ENCODE data around the gene ARFGAP1.

ARFGAP1 gene

GRCh38 chr20:63290677-63291472 is 18.3 kb downstream of the ARFGAP1 start:
- Histone ChIP-seq H3K4me1 (ENCODE audit: control insufficient read depth in 1 of 2, insufficient read depth in 2 of 2, low read length in 2 of 2) (peaks cover 0 to 6% of the 10 kb centered on the region in 2 donors), H3K27ac (ENCODE audit: low read depth, low read length) (no peak overlapping the region), H3K9ac (ENCODE audit: low read depth in 1 of 2, low read length in 2 of 2) (no peak overlapping the region), H3K27me3 (ENCODE audit: control insufficient read depth in 1 of 2, insufficient read depth in 2 of 2, low read length in 2 of 2) (peaks cover 6 to 26% of the 10 kb centered on the region in 2 donors), H3K4me3 (ENCODE audit: low read depth in 1 of 2, low read length in 2 of 2) (no peak overlapping the region), H3K9me3 (ENCODE audit: control insufficient read depth in 1 of 2, low read length in 2 of 2) (no peaks in the 10 kb centered on the region), H3K36me3 (ENCODE audit: control insufficient read depth in 1 of 2, insufficient read depth in 2 of 2, low read length in 2 of 2) (peaks cover 12 to 22% of the 10 kb centered on the region in 2 donors)

GRCh38 chr20:63291811-63292210 is 19.2 kb downstream of the ARFGAP1 start:
- H3K9me3 ChIP-seq (ENCODE audit: control insufficient read depth in 1 of 2, low read length in 2 of 2), result no peaks in the 10 kb centered on the region
- peaks cover 12 to 33% of the 10 kb centered on the region in 2 donors for H3K27me3 ChIP-seq (ENCODE audit: control insufficient read depth in 1 of 2, insufficient read depth in 2 of 2, low read length in 2 of 2)
- H3K36me3 ChIP-seq (ENCODE audit: control insufficient read depth in 1 of 2, insufficient read depth in 2 of 2, low read length in 2 of 2), result peaks cover 12 to 17% of the 10 kb centered on the region in 2 donors
- H3K27ac ChIP-seq (ENCODE audit: low read depth, low read length), result no peak overlapping the region
- H3K4me3 ChIP-seq (ENCODE audit: low read depth in 1 of 2, low read length in 2 of 2), result no peak overlapping the region
- H3K4me1 ChIP-seq (ENCODE audit: control insufficient read depth in 1 of 2, insufficient read depth in 2 of 2, low read length in 2 of 2), result peaks cover 0 to 6% of the 10 kb centered on the region in 2 donors
- H3K9ac ChIP-seq (ENCODE audit: low read depth in 1 of 2, low read length in 2 of 2), result no peak overlapping the region

- Histone ChIP-seq H3K4me1 (ENCODE audit: control insufficient read depth in 1 of 2, insufficient read depth in 2 of 2, low read length in 2 of 2) (peaks cover 0 to 6% of the 10 kb centered on the region in 2 donors), H3K27me3 (ENCODE audit: control insufficient read depth in 1 of 2, insufficient read depth in 2 of 2, low read length in 2 of 2) (peaks cover 12 to 33% of the 10 kb centered on the region in 2 donors), H3K9me3 (ENCODE audit: control insufficient read depth in 1 of 2, low read length in 2 of 2) (no peaks in the 10 kb centered on the region), H3K9ac (ENCODE audit: low read depth in 1 of 2, low read length in 2 of 2) (no peak overlapping the region), H3K36me3 (ENCODE audit: control insufficient read depth in 1 of 2, insufficient read depth in 2 of 2, low read length in 2 of 2) (peaks cover 9 to 16% of the 10 kb centered on the region in 2 donors), H3K27ac (ENCODE audit: low read depth, low read length) (no peak overlapping the region), H3K4me3 (ENCODE audit: low read depth in 1 of 2, low read length in 2 of 2) (no peak overlapping the region)
Measured at GRCh38 chr20:63292292-63292701, 19.7 kb downstream of the ARFGAP1 start.

GRCh38 chr20:63292904-63293303 is 20.3 kb downstream of the ARFGAP1 start, which contains the start of gene COL20A1:
Gene COL20A1 (plus strand): TSS chr20:63293186. CDS start chr20:63295108, 1,922 bp downstream.
- peaks cover 7 to 10% of the 10 kb centered on the region in 2 donors for H3K36me3 ChIP-seq (ENCODE audit: control insufficient read depth in 1 of 2, insufficient read depth in 2 of 2, low read length in 2 of 2)
- H3K27ac ChIP-seq (ENCODE audit: low read depth, low read length), result no peak within 1 kb of the TSS
- peaks cover 12 to 33% of the 10 kb centered on the region in 2 donors for H3K27me3 ChIP-seq (ENCODE audit: control insufficient read depth in 1 of 2, insufficient read depth in 2 of 2, low read length in 2 of 2)
- H3K9me3 ChIP-seq (ENCODE audit: control insufficient read depth in 1 of 2, low read length in 2 of 2), result no peaks in the 10 kb centered on the region
- no peak within 1 kb of the TSS for H3K9ac ChIP-seq (ENCODE audit: low read depth in 1 of 2, low read length in 2 of 2)
- H3K4me3 ChIP-seq (ENCODE audit: low read depth in 1 of 2, low read length in 2 of 2), result no peak within 1 kb of the TSS
- peaks cover 0 to 6% of the 10 kb centered on the region in 2 donors for H3K4me1 ChIP-seq (ENCODE audit: control insufficient read depth in 1 of 2, insufficient read depth in 2 of 2, low read length in 2 of 2)

- no peak overlapping the region for H3K9ac ChIP-seq (ENCODE audit: low read depth in 1 of 2, low read length in 2 of 2)
- no peak overlapping the region for H3K4me3 ChIP-seq (ENCODE audit: low read depth in 1 of 2, low read length in 2 of 2)
- H3K36me3 ChIP-seq (ENCODE audit: control insufficient read depth in 1 of 2, insufficient read depth in 2 of 2, low read length in 2 of 2), result peaks cover 5 to 6% of the 10 kb centered on the region in 2 donors
- H3K9me3 ChIP-seq (ENCODE audit: control insufficient read depth in 1 of 2, low read length in 2 of 2), result no peaks in the 10 kb centered on the region
- peaks cover 12 to 33% of the 10 kb centered on the region in 2 donors for H3K27me3 ChIP-seq (ENCODE audit: control insufficient read depth in 1 of 2, insufficient read depth in 2 of 2, low read length in 2 of 2)
- peaks cover 0 to 6% of the 10 kb centered on the region in 2 donors for H3K4me1 ChIP-seq (ENCODE audit: control insufficient read depth in 1 of 2, insufficient read depth in 2 of 2, low read length in 2 of 2)
- H3K27ac ChIP-seq (ENCODE audit: low read depth, low read length), result no peak overlapping the region
Measured at GRCh38 chr20:63293456-63293855, 20.8 kb downstream of the ARFGAP1 start.

GRCh38 chr20:63293871-63294535 is 21.4 kb downstream of the ARFGAP1 start:
- H3K27ac ChIP-seq (ENCODE audit: low read depth, low read length), result no peak overlapping the region
- peaks cover 0 to under 1% of the 10 kb centered on the region in 2 donors for H3K36me3 ChIP-seq (ENCODE audit: control insufficient read depth in 1 of 2, insufficient read depth in 2 of 2, low read length in 2 of 2)
- peaks cover 0 to 6% of the 10 kb centered on the region in 2 donors for H3K4me1 ChIP-seq (ENCODE audit: control insufficient read depth in 1 of 2, insufficient read depth in 2 of 2, low read length in 2 of 2)
- H3K9me3 ChIP-seq (ENCODE audit: control insufficient read depth in 1 of 2, low read length in 2 of 2), result no peaks in the 10 kb centered on the region
- no peak overlapping the region for H3K4me3 ChIP-seq (ENCODE audit: low read depth in 1 of 2, low read length in 2 of 2)
- H3K9ac ChIP-seq (ENCODE audit: low read depth in 1 of 2, low read length in 2 of 2), result no peak overlapping the region
- H3K27me3 ChIP-seq (ENCODE audit: control insufficient read depth in 1 of 2, insufficient read depth in 2 of 2, low read length in 2 of 2), result peaks cover 12 to 33% of the 10 kb centered on the region in 2 donors

- peaks cover 12 to 36% of the 10 kb centered on the region in 2 donors for H3K27me3 ChIP-seq (ENCODE audit: control insufficient read depth in 1 of 2, insufficient read depth in 2 of 2, low read length in 2 of 2)
- no peak overlapping the region for H3K4me3 ChIP-seq (ENCODE audit: low read depth in 1 of 2, low read length in 2 of 2)
- no peak overlapping the region for H3K9ac ChIP-seq (ENCODE audit: low read depth in 1 of 2, low read length in 2 of 2)
Measured at GRCh38 chr20:63294536-63294900, 21.9 kb downstream of the ARFGAP1 start.

GRCh38 chr20:63295018-63295417 is 22.4 kb downstream of the ARFGAP1 start:
- H3K4me1 ChIP-seq (ENCODE audit: control insufficient read depth in 1 of 2, insufficient read depth in 2 of 2, low read length in 2 of 2), result peaks cover 0 to 6% of the 10 kb centered on the region in 2 donors
- no peak overlapping the region for H3K27ac ChIP-seq (ENCODE audit: low read depth, low read length)
- no peak overlapping the region for H3K9ac ChIP-seq (ENCODE audit: low read depth in 1 of 2, low read length in 2 of 2)
- peaks cover 12 to 36% of the 10 kb centered on the region in 2 donors for H3K27me3 ChIP-seq (ENCODE audit: control insufficient read depth in 1 of 2, insufficient read depth in 2 of 2, low read length in 2 of 2)
- no peaks in the 10 kb centered on the region for H3K36me3 ChIP-seq (ENCODE audit: control insufficient read depth in 1 of 2, insufficient read depth in 2 of 2, low read length in 2 of 2)
- no peak overlapping the region for H3K4me3 ChIP-seq (ENCODE audit: low read depth in 1 of 2, low read length in 2 of 2)
- H3K9me3 ChIP-seq (ENCODE audit: control insufficient read depth in 1 of 2, low read length in 2 of 2), result no peaks in the 10 kb centered on the region

More at GRCh38 chr20:63294536-63294900, 21.9 kb downstream of the ARFGAP1 start:
- Histone ChIP-seq H3K27ac (ENCODE audit: low read depth, low read length) (no peak overlapping the region), H3K9me3 (ENCODE audit: control insufficient read depth in 1 of 2, low read length in 2 of 2) (no peaks in the 10 kb centered on the region), H3K4me1 (ENCODE audit: control insufficient read depth in 1 of 2, insufficient read depth in 2 of 2, low read length in 2 of 2) (peaks cover 0 to 6% of the 10 kb centered on the region in 2 donors), H3K36me3 (ENCODE audit: control insufficient read depth in 1 of 2, insufficient read depth in 2 of 2, low read length in 2 of 2) (no peaks in the 10 kb centered on the region)

- H3K9ac ChIP-seq (ENCODE audit: low read depth in 1 of 2, low read length in 2 of 2), result no peak overlapping the region
- H3K4me1 ChIP-seq (ENCODE audit: control insufficient read depth in 1 of 2, insufficient read depth in 2 of 2, low read length in 2 of 2), result peaks cover 0 to 6% of the 10 kb centered on the region in 2 donors
- H3K27me3 ChIP-seq (ENCODE audit: control insufficient read depth in 1 of 2, insufficient read depth in 2 of 2, low read length in 2 of 2), result peaks cover 12 to 36% of the 10 kb centered on the region in 2 donors
- no peak overlapping the region for H3K4me3 ChIP-seq (ENCODE audit: low read depth in 1 of 2, low read length in 2 of 2)
- H3K36me3 ChIP-seq (ENCODE audit: control insufficient read depth in 1 of 2, insufficient read depth in 2 of 2, low read length in 2 of 2), result no peaks in the 10 kb centered on the region
- H3K27ac ChIP-seq (ENCODE audit: low read depth, low read length), result no peak overlapping the region
- no peaks in the 10 kb centered on the region for H3K9me3 ChIP-seq (ENCODE audit: control insufficient read depth in 1 of 2, low read length in 2 of 2)
Measured at GRCh38 chr20:63295422-63295821, 22.8 kb downstream of the ARFGAP1 start.

- Histone ChIP-seq H3K36me3 (ENCODE audit: control insufficient read depth in 1 of 2, insufficient read depth in 2 of 2, low read length in 2 of 2) (no peaks in the 10 kb centered on the region), H3K4me3 (ENCODE audit: low read depth in 1 of 2, low read length in 2 of 2) (no peak overlapping the region), H3K4me1 (ENCODE audit: control insufficient read depth in 1 of 2, insufficient read depth in 2 of 2, low read length in 2 of 2) (peaks cover 0 to 5% of the 10 kb centered on the region in 2 donors), H3K9me3 (ENCODE audit: control insufficient read depth in 1 of 2, low read length in 2 of 2) (no peaks in the 10 kb centered on the region), H3K9ac (ENCODE audit: low read depth in 1 of 2, low read length in 2 of 2) (no peak overlapping the region), H3K27me3 (ENCODE audit: control insufficient read depth in 1 of 2, insufficient read depth in 2 of 2, low read length in 2 of 2) (peaks cover 12 to 36% of the 10 kb centered on the region in 2 donors), H3K27ac (ENCODE audit: low read depth, low read length) (no peak overlapping the region)
Measured at GRCh38 chr20:63295846-63296245, 23.2 kb downstream of the ARFGAP1 start.

All from duodenal mucosa (tissue), 2 donors.